HG03442 (cell line): ENCODE measurements around the gene DNAJA2.
"Not testable (repeated sequence)": the region's sequence is repeated elsewhere in the genome, so short reads cannot be mapped to it uniquely, and the experiment has no call there.

Experiments
- ATAC-seq: cut with Tn5 transposase; IDR thresholded peaks from one replicate; pipeline ENCODE4 v1.9.1; 2021; ENCODE audit warnings: mild to moderate bottlenecking, moderate library complexity; ENCODE audit not compliant: unreplicated experiment

The DNAJA2 gene

DNA sequence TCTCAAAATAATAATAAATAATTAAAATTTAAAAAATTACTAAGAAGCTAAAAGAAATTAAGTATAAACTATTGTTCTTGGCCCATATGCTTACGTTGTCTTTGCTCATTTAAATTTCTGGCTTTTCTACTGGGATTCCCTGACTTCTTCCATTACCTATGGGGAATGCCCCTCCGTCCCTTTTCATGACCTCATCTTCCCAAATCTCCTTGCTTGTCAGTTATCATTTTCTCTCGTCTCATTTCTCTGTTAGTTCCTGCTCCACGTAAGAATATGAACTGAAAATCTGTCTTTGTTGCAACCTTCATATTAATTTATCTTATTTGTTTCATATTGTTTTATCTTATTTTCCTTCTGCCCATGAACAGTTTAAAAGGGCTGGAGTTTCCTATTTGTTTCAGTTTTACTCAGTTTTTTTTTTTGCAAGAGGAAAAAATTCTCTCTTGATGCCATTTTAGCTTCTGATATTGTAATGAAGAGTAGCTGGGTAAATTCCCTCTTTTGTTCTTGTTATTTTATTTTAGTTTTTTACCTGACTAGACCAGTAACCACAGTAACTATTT is 2.5 kb upstream of the DNAJA2 start:
- ATAC-seq = no peak

DNA sequence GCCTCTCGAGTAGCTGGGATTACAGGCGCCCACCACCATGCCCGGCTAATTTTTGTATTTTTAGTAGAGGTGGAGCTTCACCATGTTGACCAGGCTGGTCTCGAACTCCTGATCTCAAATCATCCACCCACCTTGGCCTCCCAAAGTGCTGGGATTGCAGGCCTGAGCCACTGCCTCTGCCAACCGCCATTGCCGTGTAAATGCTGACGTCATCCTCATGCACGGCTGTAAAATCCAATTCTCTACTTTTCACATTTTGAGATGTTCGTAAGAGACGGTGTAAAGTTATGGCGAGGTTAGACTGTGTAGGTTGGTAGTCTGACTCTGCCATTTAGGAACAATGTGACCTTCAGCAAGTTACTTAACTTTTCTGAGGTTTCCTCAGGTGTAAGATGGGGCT is 1.7 kb upstream of the DNAJA2 start:
- ATAC-seq = no peak

- ATAC-seq = no peak
These were observed 878 bp upstream of the DNAJA2 start for GRCh38 chr16:46974352-46974751.

GRCh38 chr16:46973996-46974324 is 486 bp upstream of the DNAJA2 start:
- ATAC-seq = no peak

GRCh38 chr16:46972429-46973206 is 856 bp downstream of the DNAJA2 start:
- peak; percentile 47 for ATAC-seq

GRCh38 chr16:46971271-46971670 is 2.2 kb downstream of the DNAJA2 start:
- ATAC-seq = no peak

DNA sequence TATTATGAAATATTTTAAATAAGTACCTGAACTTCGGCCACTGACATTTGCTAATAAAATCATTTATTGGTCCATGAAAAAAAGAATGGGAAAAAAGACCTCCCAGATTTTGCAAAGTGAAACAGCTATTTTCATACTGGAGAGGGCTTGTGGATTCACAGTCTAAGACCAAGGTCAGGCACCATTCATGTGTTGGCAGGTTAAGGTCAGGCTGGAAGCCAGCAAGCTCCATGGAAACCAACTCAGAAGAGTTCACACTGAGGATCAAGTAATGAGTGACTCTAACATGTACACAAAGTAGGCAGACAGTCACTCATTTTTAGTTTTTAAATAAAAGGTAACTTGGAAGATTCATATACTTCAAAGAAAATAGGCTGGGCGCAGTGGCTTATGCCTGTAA is 3.4 kb downstream of the DNAJA2 start:
- no peak for ATAC-seq

- ATAC-seq = no peak
These were observed 5.4 kb downstream of the DNAJA2 start for GRCh38 chr16:46968063-46968435.

GRCh38 chr16:46962629-46963028 is 10.8 kb downstream of the DNAJA2 start:
- no peak for ATAC-seq

GRCh38 chr16:46961373-46962353 is 11.8 kb downstream of the DNAJA2 start:
- no peak for ATAC-seq

- no peak for ATAC-seq
These were observed 18.9 kb downstream of the DNAJA2 start for GRCh38 chr16:46954562-46954961.

DNA sequence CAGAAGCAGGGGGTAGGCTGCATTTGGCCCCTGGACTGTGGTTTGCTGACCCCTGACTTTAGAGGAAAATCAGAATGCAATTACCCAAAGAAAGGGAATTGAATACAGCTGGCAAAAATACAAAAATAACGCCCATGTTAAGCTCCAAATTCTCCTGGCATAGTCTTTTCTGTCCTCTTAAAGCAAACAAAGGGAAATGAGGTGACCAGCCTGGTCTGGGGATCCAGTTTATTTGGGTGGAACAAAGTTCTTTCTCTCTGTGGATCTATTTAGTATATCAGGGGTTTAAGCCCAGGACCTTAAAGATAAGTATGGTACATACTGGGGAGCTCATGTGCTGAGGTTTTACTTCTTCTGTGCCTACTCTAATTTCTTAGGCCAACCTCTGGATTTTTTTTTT is 23.5 kb downstream of the DNAJA2 start:
- ATAC-seq = no peak

DNA sequence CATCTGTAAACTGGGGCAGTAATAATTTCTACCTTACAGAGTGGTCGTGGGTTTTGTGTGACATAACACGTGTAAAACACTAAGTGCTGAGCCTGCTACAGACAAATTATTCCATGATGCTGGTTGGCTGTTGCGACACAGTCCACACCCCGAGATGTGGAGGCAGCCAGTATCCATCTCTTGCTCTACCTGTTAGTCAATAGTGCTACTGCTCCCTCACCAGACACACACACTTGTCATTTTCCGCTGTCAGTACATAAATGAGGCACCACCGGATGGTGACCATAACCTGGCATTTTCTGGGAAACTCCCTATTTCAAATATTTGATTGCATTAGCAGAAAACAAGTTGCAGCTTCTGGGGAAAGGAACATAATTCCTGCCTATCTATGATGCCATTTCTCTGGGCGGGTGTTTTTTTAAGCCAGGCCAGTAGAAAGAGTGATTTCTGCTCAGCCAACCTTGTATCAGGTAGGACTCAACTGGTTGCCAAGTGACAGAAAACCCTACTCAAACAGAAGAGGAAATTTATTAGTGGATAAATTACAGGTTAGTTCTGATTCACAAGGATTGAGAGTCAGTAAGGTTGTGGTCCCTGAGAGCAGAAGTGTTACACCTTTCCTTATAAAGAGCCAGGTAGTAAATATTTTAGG is 24.1 kb downstream of the DNAJA2 start:
- ATAC-seq = peak; percentile 66

GRCh38 chr16:46948548-46949166 is 24.8 kb downstream of the DNAJA2 start:
- ATAC-seq = no peak

GRCh38 chr16:46947900-46948547 is 25.4 kb downstream of the DNAJA2 start:
- peak; percentile 68 for ATAC-seq

- ATAC-seq = not testable (repeated sequence)
These were observed 28.8 kb downstream of the DNAJA2 start for GRCh38 chr16:46944713-46945112.

GRCh38 chr16:46937536-46937935 is 35.9 kb downstream of the DNAJA2 start:
- ATAC-seq = no peak

GRCh38 chr16:46932802-46933201 is 40.7 kb downstream of the DNAJA2 start:
- no peak for ATAC-seq

DNA sequence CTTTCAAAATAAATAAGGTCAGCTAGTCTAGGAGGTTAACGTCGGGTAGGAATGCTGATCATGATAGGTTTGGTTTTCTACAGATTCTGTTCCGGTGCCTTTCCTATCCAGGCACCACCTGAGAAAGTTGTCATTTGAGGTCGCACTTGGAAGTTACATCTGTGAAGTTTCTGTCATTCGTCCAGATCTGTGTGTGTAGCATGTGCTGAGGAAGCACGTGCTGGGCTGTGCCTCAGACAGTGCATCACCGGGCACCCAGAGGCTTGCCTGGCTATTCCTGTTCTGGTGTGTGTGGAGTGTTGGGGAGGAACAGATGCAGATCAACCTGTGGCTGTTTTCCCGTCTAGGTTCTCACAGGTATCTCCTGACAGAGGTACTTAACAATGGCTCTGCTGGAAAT is 42.6 kb downstream of the DNAJA2 start:
- ATAC-seq = no peak
